Fibroblast of skin of scalp (primary cell): ENCODE data around the gene SLC24A4.
A peak's percentile ranks its signal among the peaks of the same experiment; 100 is the strongest.

ENCODE experiments used
- DNase-seq: peaks from one replicate; pipeline ENCODE4 v3.0.0-alpha.2; 2013

Gene SLC24A4

GRCh38 chr14:92503756-92504491 is 181.0 kb downstream of the SLC24A4 start:
- peak; percentile 77 for DNase-seq

- DNase-seq: no peak
These were observed 182.9 kb downstream of the SLC24A4 start for GRCh38 chr14:92505826-92506225.

GRCh38 chr14:92506231-92506630 is 183.3 kb downstream of the SLC24A4 start:
- DNase-seq: no peak

DNA sequence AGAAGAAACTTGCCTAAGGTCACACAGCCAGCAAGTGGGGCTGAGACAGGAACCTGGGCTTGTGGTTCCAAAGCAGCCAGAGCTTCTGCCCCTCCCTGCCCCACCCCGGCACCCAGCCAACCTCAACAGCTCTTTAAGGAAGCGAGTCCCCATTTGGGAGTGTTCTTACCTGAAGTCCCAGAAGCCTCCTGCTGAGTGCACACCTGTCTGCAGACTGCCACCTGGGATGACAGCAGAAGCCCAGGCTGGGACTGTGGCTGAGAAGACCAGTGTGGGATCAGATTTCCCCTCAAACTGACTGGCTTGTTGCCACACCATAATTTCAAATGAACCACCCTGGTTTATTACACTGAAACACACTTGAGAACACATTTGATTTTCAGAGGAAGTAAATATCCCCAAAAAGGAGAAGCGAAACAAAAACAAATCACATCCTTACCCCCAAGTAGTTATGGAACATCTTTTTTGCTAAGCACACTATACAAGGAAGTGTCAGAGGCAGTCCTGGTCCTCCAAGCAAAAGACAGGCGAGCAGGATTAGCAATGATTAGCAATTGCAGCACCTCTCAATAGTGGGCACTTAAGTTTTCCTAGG is 184.3 kb downstream of the SLC24A4 start:
- no peak for DNase-seq

DNA sequence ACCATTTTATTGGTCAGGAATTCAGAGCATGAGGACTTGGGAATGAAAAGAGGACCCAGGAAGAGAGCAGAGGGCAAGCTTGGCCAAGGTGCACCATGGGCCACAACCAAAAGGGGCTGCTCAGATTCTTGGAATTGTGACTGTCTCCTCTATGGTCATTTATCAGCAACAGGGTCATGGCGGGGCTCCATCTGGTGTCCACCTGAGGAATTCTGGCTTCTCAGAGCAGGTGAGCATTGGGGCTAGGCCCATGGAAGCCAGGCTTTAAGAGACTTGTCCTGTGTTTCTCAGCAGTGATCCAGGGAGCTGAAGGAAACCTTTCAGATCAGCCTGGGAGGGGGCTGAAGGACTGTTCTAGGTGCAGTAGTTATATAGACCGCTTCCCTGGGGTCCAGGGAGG is 188.0 kb downstream of the SLC24A4 start:
- no peak for DNase-seq

DNA sequence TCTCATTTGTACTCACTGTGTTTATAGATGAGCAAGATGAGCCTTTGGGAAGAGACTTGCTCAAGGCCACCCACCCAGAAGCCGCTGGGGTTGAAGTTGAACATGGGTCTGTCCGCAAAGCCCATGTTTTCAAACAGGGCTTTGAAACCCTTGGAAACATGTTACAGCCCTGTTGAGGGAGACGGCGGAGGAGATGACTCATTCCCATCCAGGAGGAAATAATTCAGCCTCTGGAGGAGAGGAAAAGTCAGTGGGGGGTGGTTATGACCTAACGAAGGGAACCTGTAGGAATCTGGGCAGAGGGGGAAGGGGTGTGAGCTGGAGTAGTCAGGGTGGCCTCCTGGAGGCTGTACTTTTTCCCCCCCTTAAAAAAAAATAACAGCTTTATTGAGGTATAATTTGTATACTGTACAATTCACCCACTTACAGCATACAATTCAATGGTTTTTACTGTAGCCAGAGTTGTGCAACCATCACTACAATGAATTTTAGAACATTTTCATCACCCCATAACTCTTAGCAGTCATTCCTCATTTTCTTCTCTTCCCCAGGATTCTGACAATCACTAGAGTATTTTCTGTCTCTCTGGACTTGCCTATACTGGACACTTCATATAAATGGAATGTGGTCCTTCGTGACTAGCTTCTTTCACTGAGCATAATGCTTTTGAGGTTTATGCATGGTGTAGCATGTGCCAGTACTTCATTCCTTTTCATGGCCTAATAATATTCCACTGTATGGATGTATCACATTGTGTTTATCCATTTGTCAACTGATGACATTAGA is 188.7 kb downstream of the SLC24A4 start:
- peak; percentile 98 for DNase-seq

DNA sequence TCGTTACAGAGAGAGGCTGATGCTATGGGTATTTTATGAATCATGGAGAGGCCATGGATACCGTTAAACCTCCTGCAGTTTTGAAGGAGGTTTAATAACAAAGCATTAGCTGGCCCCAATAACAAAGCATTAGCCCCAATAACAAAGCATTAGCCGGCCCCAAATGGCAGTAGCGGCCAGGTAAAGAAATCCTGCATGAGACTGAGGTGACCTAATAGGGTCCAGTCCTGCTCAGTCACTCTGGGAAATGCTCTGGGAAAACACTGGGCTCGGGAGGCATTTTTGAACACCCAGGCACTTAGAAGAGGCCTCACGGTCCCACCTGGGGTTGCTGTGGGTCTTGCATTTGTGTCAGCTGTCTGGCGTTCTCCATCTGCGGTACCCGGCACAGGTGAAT is 189.8 kb downstream of the SLC24A4 start:
- no peak for DNase-seq

- DNase-seq: peak; percentile 78
These were observed 190.4 kb downstream of the SLC24A4 start, which contains the start of gene RIN3 for GRCh38 chr14:92513204-92513965. RIN3 (plus strand) TSS chr14:92513781; CDS start chr14:92513933, 152 bp downstream.

DNA sequence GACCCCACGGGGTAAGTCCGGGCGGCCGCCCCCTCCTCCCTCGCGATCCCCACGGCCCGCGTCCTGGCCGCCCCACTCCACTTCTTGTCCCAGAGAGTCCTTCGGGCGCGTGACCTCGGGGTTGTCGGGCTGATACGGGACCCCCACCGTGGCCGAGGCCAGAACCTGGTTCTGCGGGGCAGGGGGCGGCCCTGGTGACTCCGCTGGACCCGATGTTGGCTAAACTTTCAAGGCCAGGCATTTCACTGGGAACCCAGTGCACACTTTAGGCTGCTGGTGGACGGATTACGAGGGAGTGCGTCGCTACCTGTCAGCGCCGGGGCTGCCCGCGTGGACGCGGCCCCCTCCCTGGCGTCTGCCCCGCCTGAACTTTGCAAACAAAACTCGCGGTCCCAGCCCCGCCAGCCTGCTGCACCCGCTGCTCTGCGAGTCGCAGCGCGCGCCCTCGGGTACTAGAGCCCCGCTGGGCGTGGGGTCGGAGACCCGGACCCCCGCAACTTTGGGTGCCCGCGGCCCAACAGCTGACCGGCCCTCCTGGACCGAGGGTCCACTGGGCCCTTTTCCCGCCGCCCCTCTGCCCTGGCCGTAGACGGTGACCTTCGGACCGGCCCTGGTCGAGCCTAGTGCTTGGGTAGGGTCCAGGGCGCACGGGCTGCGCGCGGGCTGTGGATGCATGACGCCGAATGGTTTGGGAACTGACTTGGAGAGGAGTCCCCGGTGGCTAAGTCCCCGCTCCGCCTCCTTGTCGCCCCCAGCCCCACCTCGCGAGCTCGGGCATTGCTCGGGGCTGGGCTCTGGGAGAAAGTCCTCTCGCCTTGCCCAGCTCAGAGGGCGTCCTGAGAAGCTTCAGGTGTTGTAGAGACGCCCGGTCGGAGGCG is 191.2 kb downstream of the SLC24A4 start:
- DNase-seq: peak; percentile 26

DNA sequence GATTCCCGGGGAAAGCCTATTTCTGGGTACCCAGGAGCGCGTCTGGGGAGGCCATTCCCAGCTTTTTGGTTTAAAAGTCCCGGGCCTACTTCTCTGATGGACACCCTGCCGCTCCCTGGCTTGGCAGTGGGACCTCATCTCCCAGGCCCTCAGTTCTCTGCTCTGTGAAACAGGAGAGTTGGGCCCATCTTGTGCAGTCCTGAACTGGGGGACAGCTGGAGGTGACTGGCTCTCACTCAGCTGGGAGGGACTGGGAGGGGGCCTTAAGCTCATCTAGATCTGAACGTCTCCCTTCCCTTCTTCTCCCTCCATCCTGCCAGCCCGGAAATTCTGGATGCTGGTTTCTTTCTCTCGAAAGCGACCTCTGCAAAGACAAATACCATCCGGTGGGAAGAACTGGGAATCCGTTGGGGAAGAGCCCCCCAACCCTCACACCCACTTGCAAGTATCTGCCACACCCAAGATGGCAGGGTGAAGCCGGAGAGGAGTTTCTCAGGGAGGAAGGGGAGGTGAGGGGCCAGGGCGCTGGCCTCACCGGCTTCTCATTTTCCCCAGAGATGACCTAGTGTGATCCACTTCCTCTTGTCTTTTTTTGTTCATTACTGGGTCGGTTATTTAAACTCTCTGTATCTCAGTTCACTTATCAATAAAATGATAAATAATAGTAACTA is 192.0 kb downstream of the SLC24A4 start:
- no peak for DNase-seq

DNA sequence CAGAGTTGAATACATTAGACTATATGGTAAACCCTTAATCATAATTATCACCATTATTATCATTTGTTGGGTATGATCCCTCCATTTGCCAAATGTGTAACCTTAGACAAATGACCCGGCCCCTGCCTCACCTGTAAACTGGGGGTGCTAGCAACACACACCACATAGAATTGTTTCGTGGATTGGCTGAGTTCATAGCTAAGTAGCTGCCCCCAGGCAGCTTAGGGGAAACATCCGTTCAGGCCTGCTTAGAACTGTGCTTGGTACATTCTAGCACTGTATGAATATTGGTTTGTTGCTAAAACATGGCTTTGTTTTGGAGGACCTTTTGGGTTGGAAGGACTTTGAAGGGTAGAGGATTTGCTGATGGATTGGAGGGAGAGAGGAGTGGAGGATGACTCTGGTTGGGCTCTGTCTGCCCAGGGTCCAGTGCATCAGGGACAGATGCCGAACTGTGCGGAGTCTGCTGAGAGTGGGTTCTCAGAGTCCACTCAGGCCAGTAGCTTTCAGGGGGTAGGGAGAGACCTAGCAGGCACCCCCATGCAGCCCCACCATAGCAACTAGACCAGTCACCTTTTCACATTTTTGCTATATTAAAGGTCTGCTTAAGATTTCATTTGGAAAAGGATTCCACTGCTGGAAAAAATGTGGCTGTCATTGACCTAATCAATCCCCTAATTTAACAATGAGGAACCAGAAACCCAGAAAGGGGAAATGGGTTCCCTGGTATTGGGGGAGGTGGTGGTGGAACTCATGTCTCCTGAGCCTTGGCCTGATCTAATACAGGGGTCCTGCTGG is 192.8 kb downstream of the SLC24A4 start:
- DNase-seq: no peak

- no peak for DNase-seq
These were observed 193.5 kb downstream of the SLC24A4 start for GRCh38 chr14:92516344-92516965.

DNA sequence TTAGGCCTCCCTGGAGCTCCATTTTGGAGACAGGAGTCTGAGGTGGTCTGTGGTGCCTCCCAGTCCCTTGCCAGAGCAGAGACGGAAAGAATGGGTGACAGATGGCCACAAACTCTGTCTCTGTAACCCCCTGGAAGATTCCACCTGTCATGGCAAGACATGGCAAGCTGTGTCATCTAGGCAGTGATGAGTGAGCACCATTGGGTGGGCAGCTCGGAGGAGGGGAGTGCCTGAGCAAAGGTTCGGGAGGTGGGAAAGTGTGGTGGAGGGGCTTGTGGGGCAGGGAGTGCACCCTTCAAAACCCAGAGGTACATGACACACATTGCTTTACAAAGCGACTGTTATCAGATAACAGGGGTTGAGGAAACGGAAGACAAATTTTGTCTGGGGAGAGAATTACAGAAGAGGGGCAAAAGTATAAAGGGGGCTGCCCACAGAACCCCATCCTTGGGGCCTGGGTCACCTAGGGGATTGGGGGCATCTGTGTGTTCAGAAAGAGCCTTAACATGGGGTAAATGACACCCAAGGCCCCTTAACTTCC is 194.1 kb downstream of the SLC24A4 start:
- no peak for DNase-seq

- DNase-seq: no peak
These were observed 194.8 kb downstream of the SLC24A4 start for GRCh38 chr14:92517761-92518160.

- no peak for DNase-seq
These were observed 196.5 kb downstream of the SLC24A4 start for GRCh38 chr14:92519246-92520101.

DNA sequence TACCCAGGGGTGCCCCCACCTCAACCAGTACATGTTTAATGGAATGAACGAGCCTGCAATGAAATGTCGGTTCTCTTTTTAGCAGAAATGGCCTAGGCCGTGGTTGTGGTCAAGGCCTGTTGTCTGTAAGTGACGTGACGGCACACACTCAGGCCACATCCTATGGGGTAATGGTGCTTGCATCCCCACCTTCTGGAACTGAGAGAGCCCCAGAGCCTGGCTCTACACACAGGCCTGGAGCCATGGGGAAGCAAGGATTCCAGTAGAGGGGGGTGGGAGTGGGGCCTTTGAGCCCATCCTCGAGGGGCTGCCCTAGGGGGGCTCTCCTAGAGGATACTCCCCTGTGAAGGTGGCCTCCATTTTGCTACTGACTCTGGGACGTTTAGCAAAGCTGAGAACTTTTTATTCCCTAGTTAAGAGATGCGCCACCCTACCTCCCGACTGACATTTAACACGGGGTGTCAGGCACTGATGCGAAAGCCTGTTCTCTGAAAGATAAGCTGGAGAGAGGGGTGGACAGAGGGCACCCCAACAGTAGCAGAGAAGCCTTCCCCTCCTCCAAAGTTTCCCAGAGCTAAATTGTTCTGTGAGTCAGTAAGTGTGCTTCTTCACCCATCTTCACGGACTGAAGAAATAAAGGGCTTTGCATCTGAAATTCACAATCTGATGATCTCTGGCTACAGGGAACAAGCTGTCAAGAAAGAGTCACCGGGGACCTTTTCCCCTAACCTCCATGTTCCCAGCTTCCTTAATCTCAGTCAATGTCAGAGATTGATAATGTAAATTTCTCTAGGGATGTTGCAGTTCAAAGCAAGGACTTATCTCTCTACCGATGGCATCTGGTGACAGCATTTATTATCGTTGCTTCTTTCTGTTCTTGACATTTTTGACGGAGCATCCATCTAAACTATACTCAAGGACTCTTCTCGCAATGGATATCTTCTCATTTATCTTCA is 197.4 kb downstream of the SLC24A4 start:
- DNase-seq: no peak

DNA sequence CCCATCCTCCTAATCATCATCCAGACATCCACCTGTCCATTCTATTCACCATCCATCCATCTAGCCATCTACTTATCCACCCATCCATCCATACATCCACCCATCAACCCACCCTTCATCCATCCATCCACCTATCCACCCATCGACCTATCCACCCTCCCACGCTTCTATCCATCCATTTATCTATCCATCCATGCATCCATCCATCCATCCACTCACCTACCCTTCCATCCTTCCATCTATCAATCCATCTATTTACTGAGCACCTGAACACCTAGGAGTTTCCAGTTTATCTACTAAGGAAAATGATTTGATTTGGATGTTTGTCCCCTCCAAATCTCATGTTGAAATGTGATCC is 198.1 kb downstream of the SLC24A4 start:
- DNase-seq: no peak
